HG03064 (cell line): Measurements from ENCODE around the gene TENM4.

ENCODE experiments used
- ATAC-seq: cut with Tn5 transposase; IDR thresholded peaks from one replicate; pipeline ENCODE4 v1.9.1; 2021; ENCODE audit warnings: low read depth; ENCODE audit not compliant: unreplicated experiment

TENM4 gene

GRCh38 chr11:79155237-79155636 lies 285.6 kb downstream of the TENM4 start:
- ATAC-seq, result no peak

- ATAC-seq, result no peak
Measured at GRCh38 chr11:79152511-79152910, 288.3 kb downstream of the TENM4 start.

GRCh38 chr11:79151396-79151795 lies 289.4 kb downstream of the TENM4 start:
- ATAC-seq, result no peak

- ATAC-seq, result no peak
Measured at GRCh38 chr11:79150966-79151365, 289.9 kb downstream of the TENM4 start.

DNA sequence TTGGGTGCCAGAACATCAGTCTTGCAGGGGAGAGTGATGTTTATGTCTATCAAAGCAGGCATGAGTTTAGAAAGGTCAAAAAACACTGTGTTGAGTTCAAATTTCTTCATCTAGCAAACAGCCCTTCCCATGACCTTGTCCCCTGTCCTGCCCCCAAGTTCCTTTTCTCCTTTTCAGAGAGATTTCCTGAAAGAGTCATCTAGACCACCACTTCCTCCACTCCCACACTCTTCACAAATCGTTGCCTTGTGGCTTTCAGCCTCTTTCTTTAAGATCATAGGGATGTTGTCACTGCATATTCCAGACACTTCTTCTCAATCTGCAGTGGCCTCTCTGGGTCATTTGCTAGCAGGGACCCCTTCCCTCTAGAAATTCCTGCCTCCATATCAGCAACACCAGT lies 290.5 kb downstream of the TENM4 start:
- no peak for ATAC-seq

- no peak for ATAC-seq
Measured at GRCh38 chr11:79147731-79148130, 293.1 kb downstream of the TENM4 start.

DNA sequence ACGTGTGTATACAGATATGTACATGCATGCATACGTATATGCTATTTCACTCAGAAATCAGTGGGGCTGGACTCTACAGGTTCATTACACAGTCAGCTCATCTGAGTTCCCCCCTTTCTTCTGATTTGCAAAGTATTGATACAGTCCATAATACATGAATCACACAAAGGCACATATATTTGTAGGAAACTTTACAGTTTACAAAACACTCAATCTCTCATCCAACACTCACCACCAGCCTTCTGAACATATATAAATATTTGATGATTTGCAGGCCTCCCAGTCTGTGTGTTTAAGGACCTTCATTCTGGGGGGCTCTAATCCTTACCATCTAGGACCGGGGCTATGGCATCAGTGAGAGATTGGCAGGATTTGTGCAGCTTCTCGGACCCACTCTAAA lies 293.8 kb downstream of the TENM4 start:
- ATAC-seq, result no peak

DNA sequence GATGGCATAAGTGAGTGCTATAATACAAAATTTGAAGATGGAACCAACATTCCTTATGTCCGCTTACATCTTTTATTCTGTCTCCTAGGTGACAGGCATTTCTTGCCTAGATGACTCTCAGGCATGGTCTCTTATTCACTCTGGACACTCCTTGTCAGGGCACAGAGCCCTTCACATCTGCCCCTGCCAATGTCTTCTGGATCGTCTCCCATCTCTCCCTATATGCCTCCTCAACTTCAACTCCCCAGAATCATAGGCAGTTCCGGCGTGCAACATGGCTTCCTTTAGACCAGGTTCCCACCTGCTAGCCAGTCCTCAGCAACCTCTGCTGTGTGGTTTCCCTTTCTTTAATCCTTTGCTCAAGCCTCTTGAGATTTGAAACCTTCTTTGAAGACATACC lies 300.9 kb downstream of the TENM4 start:
- no peak for ATAC-seq

GRCh38 chr11:79129702-79130101 lies 311.1 kb downstream of the TENM4 start:
- no peak for ATAC-seq

DNA sequence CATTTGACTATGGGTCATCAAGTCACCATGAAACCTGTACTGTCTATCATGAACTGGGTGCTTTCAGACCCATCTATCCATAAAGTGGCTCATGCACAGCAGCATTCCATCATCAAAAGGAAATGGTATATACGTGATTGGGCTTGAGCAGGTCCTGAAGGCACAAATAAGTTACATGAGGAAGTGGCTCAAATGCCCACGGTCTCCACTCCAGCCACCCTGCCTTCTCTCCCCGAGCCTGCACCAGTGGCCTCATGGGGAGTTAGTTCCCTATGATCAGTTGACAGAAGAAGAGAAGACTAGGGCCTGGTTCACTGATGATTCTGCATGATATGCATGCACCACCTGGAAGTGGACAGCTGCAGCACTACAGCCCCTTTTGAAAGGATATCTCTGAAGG lies 312.5 kb downstream of the TENM4 start:
- ATAC-seq, result no peak

GRCh38 chr11:79122759-79123158 lies 318.1 kb downstream of the TENM4 start:
- ATAC-seq, result no peak

- no peak for ATAC-seq
Measured at GRCh38 chr11:79121351-79121750, 319.5 kb downstream of the TENM4 start.

DNA sequence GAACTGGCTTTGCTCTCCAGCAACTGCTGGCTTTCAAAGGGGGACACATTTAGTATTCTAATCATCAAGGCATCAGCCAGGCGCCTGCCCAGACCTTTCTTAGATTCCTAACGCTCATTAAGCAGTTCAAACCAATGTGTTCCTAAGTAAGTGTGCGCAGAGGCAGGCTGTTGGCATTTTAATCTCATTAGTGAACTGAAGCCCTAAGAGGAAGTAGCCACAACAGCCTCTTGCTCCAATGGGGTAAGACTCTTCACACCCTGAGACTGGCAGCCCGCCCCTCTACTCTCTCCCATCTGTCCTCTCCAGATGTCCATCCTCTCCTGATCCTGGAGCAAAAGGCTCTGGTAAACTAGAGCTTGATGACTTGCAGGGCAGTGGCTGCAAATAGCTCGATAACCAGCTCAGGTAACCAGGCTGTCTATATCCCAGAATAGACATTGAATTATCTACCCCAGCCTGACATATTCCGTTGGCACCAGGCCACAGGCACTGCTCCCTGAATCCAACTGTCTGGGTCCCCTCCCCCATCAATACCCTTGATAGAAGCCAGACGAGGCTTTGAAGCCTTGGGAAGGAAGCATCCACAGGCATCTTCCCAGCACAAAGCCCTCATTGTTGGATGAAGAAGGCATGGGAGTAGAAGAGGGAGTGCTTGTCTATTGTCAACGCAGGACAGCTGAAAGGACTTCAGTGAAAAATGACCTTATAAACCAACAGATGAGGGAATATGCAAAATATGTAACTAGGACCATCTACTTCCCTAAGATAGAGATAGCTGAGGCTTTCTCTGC lies 321.1 kb downstream of the TENM4 start:
- no peak for ATAC-seq

GRCh38 chr11:79117488-79117887 lies 323.3 kb downstream of the TENM4 start:
- ATAC-seq, result no peak

DNA sequence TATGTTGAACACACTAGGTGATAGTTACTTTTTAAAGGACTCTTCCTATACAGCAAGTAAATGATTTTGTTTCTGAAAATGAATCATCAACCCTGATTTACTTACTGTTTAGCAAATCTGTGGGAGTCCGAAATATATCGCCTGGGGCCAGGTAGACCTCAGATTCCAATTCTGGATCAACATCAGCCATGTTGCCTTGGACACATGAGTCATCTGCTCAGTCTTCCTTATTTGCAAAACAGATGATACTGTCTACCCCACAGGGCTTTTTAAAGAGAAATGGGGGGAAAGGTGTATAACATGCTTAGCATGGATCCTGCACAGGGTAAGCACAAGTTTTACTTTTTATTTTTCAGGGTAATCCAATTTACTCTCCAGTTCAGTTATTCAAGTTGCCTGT lies 324.2 kb downstream of the TENM4 start:
- ATAC-seq, result no peak

DNA sequence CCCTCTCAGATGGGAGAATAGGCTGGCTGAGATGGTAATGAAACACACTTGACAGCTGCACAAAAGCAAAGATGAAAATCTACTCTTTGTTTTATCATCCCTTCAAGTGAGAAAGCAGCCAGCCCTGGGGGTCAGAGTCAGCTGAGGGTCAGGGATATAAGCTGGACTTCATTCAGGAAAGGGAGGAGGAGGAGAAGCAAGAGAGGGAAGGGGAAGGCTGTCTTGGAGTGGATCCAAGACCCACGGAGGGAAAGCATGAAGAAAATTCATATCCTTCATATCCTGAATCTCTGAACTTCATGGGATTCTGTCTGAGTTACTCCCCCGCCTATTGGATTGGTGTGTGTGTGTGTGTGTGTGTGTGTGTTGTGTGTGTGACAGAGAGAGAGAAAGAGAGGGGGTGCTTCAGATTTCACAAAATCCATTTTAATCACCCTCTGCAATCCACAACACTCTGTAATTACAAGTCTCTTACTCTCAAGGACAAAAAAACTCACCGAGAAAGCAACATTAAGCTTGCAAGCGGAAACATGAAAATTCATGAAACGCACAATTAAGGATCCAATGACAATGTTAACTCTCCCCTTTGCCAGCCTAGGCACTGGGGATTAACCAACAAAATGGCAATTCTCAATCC lies 327.7 kb downstream of the TENM4 start:
- ATAC-seq, result no peak

DNA sequence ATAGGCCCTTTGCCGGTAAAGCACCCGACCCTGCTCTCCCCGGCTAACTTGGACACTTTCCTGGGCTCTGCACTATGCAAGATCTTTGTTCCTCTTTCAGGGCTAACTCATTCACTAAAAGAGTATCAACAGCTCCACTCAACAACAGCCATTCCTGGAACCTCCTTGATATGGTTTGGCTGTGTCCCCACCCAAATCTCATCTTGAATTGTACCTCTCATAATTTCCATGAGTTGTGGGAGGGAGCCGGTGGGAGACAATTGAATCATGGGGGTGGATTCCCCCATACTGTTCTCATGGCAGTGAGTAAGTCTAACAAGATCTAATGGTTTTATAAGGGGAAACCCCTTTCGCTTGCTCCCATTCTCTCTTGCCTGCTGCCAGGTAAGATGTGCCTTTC lies 330.0 kb downstream of the TENM4 start:
- no peak for ATAC-seq

GRCh38 chr11:79110321-79110720 lies 330.5 kb downstream of the TENM4 start:
- no peak for ATAC-seq

DNA sequence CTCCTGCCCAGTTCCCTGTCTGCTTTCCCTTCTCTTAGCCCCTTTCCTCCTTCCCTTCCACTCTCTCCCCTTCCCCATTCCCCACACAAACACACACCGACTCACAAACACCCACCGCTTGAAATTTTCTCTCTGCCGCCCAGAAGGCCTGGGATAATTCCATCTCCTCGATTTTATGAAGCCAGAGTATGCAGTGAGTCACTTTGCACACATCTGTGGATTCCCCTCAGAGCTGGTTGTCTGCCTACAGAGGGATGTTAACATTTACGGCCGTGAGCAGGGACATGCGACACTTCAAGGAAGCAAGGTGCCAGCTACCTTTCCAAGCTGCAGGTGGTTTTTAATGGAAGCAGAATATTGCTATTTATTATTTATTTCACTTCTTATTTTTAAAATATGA lies 332.0 kb downstream of the TENM4 start:
- ATAC-seq, result no peak

DNA sequence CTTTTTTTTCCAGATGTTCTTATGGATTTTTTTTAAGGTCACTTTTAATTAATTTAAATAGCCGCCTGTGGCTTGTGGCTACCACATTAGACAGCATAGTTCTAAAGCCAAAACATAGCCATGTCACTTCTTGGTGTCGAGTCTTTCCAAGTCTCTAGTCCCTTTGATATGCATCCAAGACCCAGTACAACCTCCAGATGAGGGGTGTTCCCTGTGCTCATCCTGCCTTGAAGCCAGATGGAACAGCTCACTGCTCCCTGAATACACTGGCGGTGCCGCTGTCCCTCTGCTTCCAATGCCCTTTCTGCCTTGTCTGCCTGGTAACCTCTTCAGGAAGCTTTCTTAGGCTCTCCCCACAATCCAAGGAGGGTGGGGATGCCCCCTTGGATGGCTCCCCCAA lies 338.0 kb downstream of the TENM4 start:
- no peak for ATAC-seq

DNA sequence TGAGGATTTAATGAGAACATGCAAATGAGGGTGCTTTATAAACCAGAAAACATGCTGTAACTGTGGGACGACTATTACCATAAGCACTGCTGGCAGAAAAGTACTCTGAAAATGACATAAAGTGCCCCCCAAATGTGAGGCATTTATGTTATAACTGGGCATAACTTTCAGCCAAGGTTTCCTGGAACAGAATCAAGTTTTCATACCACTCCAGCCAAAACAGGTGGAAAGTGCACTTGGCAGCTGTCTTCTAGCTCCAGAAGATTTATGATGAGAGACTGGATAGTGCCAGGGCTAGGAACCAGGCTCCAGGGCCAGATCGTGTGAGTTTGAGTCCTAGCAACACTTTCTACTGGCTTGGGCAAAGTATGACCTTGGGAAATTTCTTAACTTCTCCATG lies 339.2 kb downstream of the TENM4 start:
- ATAC-seq, result no peak
